Measurements from ENCODE around the gene TGFBR3. TPM values are rescaled to one million over a fixed set of nuclear protein-coding genes. Genes with fewer than 3 reads are reported as not detected.
A peak's percentile ranks its signal among the peaks of the same experiment; 100 is the strongest.

The TGFBR3 gene
- total and polyA plus RNA-seq, 4 donors = 3.6 to 81.5 (median 33.4) TPM

DNA sequence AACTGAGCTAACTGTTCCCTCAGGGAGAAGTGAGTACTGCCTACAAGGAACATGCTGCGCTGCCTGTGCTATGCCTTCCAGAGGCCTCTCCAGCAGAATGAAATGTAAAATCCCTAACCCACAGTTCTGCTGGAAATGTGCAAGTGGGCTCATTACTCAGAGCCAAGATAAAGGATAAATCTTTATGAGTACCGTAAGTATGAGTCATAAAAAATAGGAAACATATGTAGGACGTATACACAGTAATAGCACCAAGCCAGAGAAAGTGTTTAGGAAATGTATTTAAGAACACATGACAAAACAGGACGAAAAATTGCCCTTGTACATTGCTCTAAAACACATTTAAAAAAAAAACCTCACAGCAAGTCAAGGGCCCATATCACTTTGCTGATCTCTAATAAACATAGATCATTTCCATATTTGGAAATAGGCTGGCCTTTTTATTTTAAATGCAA, 104.6 kb downstream of the TGFBR3 start:
- Histone ChIP-seq H3K9me3 (ENCODE audit: control insufficient read depth, low read length) (no peaks in the 10 kb centered on the region), H3K4me1 (ENCODE audit: control insufficient read depth in 1 of 2, insufficient read depth in 2 of 2, low read length in 2 of 2) (peaks cover 3 to 11% of the 10 kb centered on the region in 2 donors), H3K27ac (ENCODE audit: low read depth in 1 of 2, low read length in 2 of 2) (peak overlapping the region in 1 of 2 donors; percentile 84), H3K36me3 (ENCODE audit: control insufficient read depth in 1 of 2, insufficient read depth in 2 of 2, low read length in 1 of 2) (no peaks in the 10 kb centered on the region), H3K4me3 (ENCODE audit: low read length in 2 of 2) (no peak overlapping the region), H3K27me3 (ENCODE audit: control insufficient read depth in 1 of 2, insufficient read depth in 2 of 2, low read length in 1 of 2) (no peaks in the 10 kb centered on the region)
- 13 to 25% methylated on average over 4 of the region's 4 CpGs for WGBS, 2 donors
- DNase-seq (no peak), ATAC-seq (ENCODE audit: low FRiP score) (no peak)
- intact Hi-C loops (cut with DNase I) = loop anchor here in 1 of 2 donors (5.0 kb wide), 2 partner anchors 66 to 89 kb away; no protein-coding TSS in a partner anchor

DNA sequence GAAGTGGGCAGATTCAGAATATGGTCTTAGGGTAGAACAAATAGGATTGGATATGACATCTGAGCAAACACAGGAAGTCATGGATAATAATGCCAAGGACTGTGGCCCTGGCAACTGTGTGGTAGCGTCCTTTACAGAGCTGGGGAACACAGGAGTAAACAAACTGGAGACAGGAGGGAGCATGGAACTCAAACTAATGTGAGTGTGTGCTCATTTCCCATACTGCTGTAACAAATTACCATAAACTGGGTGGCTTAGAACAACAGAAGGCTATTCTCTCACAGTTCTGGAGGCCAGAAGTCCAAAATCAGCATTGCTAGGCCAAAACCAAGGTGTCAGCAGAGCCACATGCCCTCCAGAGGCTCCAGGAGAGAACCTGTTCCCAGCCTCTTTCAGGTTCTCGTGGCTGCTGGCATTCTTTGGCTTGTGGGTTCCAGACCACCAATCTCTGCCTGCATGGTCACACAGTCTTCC, 106.4 kb downstream of the TGFBR3 start:
- Histone ChIP-seq H3K36me3 (ENCODE audit: control insufficient read depth in 1 of 2, insufficient read depth in 2 of 2, low read length in 1 of 2) (no peaks in the 10 kb centered on the region), H3K27ac (ENCODE audit: low read depth in 1 of 2, low read length in 2 of 2) (no peak overlapping the region), H3K27me3 (ENCODE audit: control insufficient read depth in 1 of 2, insufficient read depth in 2 of 2, low read length in 1 of 2) (no peaks in the 10 kb centered on the region), H3K4me3 (ENCODE audit: low read length in 2 of 2) (no peak overlapping the region), H3K4me1 (ENCODE audit: control insufficient read depth in 1 of 2, insufficient read depth in 2 of 2, low read length in 2 of 2) (peaks cover 3 to 4% of the 10 kb centered on the region in 2 donors), H3K9me3 (ENCODE audit: control insufficient read depth, low read length) (no peaks in the 10 kb centered on the region)
- intact Hi-C loops (cut with DNase I) = loop anchor here (5.0 kb wide), 3 partner anchors 37 to 87 kb away; no protein-coding TSS in a partner anchor
- 87 to 91% methylated on average over 2 of the region's 2 CpGs for WGBS, 2 donors
- ATAC-seq (ENCODE audit: low FRiP score) (no peak), DNase-seq (no peak)

- no peaks in the 10 kb centered on the region for H3K27me3 ChIP-seq (ENCODE audit: control insufficient read depth in 1 of 2, insufficient read depth in 2 of 2, low read length in 1 of 2)
- no peak overlapping the region for H3K27ac ChIP-seq (ENCODE audit: low read depth in 1 of 2, low read length in 2 of 2)
- no peaks in the 10 kb centered on the region for H3K36me3 ChIP-seq (ENCODE audit: control insufficient read depth in 1 of 2, insufficient read depth in 2 of 2, low read length in 1 of 2)
- DNase-seq (no peak), ATAC-seq (ENCODE audit: low FRiP score) (no peak)
- H3K9me3 ChIP-seq (ENCODE audit: control insufficient read depth, low read length) = no peaks in the 10 kb centered on the region
- intact Hi-C loops (cut with DNase I) = loop anchor here in 1 of 2 donors (5.0 kb wide), 1 partner anchor 37 kb away; no protein-coding TSS in a partner anchor
- WGBS, 2 donors = 98% methylated on average over 5 of the region's 5 CpGs
- no peak overlapping the region for H3K4me3 ChIP-seq (ENCODE audit: low read length in 2 of 2)
- H3K4me1 ChIP-seq (ENCODE audit: control insufficient read depth in 1 of 2, insufficient read depth in 2 of 2, low read length in 2 of 2) = peaks cover 0 to 3% of the 10 kb centered on the region in 2 donors
These were observed 107.0 kb downstream of the TGFBR3 start for GRCh38 chr1:91778964-91779363.

DNA sequence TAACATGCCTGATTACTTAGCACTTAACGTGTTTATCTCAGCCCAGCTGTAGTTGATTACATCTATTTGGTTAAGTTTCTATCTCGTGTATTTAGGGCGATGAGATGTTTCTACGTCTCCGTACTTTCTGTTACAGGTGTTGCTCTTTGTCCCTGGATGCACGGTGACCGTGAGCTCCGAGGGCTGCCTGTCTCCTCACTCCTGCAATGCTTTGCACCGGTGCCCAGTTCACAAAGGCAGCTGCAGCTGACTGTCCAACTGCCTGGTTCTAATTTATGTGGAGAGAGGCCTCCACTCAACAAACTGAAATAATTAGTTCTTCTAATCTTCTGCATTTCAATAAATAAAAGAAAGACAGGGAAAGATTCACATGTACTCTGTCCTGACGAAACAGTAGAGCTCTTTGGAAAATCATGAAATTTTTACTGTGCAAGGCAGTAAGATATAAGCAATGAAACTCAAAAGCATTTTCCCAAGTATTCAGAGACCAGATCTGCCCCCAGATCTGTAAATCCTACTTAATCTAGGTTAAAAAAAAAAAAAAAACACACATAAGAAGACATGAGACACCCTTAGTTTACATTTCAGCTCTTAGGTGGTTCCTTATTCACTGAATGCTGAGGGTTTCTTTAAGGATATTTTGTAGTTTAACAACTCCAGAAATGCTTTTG, 108.2 kb downstream of the TGFBR3 start:
- Histone ChIP-seq H3K4me1 (ENCODE audit: control insufficient read depth in 1 of 2, insufficient read depth in 2 of 2, low read length in 2 of 2) (peaks cover 0 to 1% of the 10 kb centered on the region in 2 donors), H3K27me3 (ENCODE audit: control insufficient read depth in 1 of 2, insufficient read depth in 2 of 2, low read length in 1 of 2) (no peaks in the 10 kb centered on the region), H3K9me3 (ENCODE audit: control insufficient read depth, low read length) (no peaks in the 10 kb centered on the region), H3K27ac (ENCODE audit: low read depth in 1 of 2, low read length in 2 of 2) (no peak overlapping the region), H3K36me3 (ENCODE audit: control insufficient read depth in 1 of 2, insufficient read depth in 2 of 2, low read length in 1 of 2) (no peaks in the 10 kb centered on the region), H3K4me3 (ENCODE audit: low read length in 2 of 2) (no peak overlapping the region)
- 87 to 93% methylated on average over 10 of the region's 10 CpGs for WGBS, 2 donors
- no peak for ATAC-seq (ENCODE audit: low FRiP score)
- intact Hi-C loops (cut with DNase I) = loop anchor here in 1 of 2 donors (5.0 kb wide), 1 partner anchor 35 kb away; no protein-coding TSS in a partner anchor
- DNase-seq = no peak

- intact Hi-C loops (cut with DNase I) = loop anchor here in 1 of 2 donors (5.0 kb wide), 1 partner anchor 35 kb away; no protein-coding TSS in a partner anchor
- no peaks in the 10 kb centered on the region for H3K36me3 ChIP-seq (ENCODE audit: control insufficient read depth in 1 of 2, insufficient read depth in 2 of 2, low read length in 1 of 2)
- H3K27ac ChIP-seq (ENCODE audit: low read depth in 1 of 2, low read length in 2 of 2) = no peak overlapping the region
- ATAC-seq (ENCODE audit: low FRiP score) = no peak
- H3K9me3 ChIP-seq (ENCODE audit: control insufficient read depth, low read length) = no peaks in the 10 kb centered on the region
- DNase-seq = no peak
- H3K27me3 ChIP-seq (ENCODE audit: control insufficient read depth in 1 of 2, insufficient read depth in 2 of 2, low read length in 1 of 2) = no peaks in the 10 kb centered on the region
- no peaks in the 10 kb centered on the region for H3K4me1 ChIP-seq (ENCODE audit: control insufficient read depth in 1 of 2, insufficient read depth in 2 of 2, low read length in 2 of 2)
- no peak overlapping the region for H3K4me3 ChIP-seq (ENCODE audit: low read length in 2 of 2)
- WGBS, 2 donors = 63 to 73% methylated on average over 1 of the region's 1 CpG
These were observed 108.8 kb downstream of the TGFBR3 start for GRCh38 chr1:91777196-91777595.

GRCh38 chr1:91776068-91776794, 109.7 kb downstream of the TGFBR3 start:
- intact Hi-C loops (cut with DNase I) = loop anchor here in 1 of 2 donors (5.0 kb wide), 1 partner anchor 34 kb away; no protein-coding TSS in a partner anchor
- Histone ChIP-seq H3K4me3 (ENCODE audit: low read length in 2 of 2) (no peak overlapping the region), H3K27ac (ENCODE audit: low read depth in 1 of 2, low read length in 2 of 2) (no peak overlapping the region), H3K9me3 (ENCODE audit: control insufficient read depth, low read length) (no peaks in the 10 kb centered on the region), H3K4me1 (ENCODE audit: control insufficient read depth in 1 of 2, insufficient read depth in 2 of 2, low read length in 2 of 2) (no peaks in the 10 kb centered on the region), H3K27me3 (ENCODE audit: control insufficient read depth in 1 of 2, insufficient read depth in 2 of 2, low read length in 1 of 2) (no peaks in the 10 kb centered on the region), H3K36me3 (ENCODE audit: control insufficient read depth in 1 of 2, insufficient read depth in 2 of 2, low read length in 1 of 2) (no peaks in the 10 kb centered on the region)
- DNase-seq (no peak), ATAC-seq (ENCODE audit: low FRiP score) (no peak)
- WGBS, 2 donors = 45 to 57% methylated on average over 3 of the region's 3 CpGs

DNA sequence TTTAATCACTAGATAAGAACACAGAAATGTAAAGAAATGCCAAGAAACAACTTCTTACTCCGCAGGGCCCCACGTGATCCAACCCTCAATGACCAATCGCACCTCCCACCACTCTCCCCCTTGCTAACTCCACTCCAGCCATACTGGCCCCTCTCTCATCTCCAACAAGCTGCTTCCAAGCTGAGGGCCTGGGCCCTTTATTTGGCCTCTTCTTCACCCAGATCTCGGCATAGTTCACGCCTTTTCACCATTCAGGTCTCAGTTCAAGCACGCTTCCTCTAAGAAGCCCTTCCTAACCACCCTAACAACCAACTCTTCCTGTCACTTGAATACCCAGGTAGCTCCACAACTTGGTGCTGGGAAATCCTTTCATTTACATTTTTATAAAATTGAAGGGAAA, 110.7 kb downstream of the TGFBR3 start:
- Histone ChIP-seq H3K27ac (ENCODE audit: low read depth in 1 of 2, low read length in 2 of 2) (no peak overlapping the region), H3K9me3 (ENCODE audit: control insufficient read depth, low read length) (no peaks in the 10 kb centered on the region), H3K36me3 (ENCODE audit: control insufficient read depth in 1 of 2, insufficient read depth in 2 of 2, low read length in 1 of 2) (no peaks in the 10 kb centered on the region), H3K4me1 (ENCODE audit: control insufficient read depth in 1 of 2, insufficient read depth in 2 of 2, low read length in 2 of 2) (peaks cover 0 to 2% of the 10 kb centered on the region in 2 donors), H3K27me3 (ENCODE audit: control insufficient read depth in 1 of 2, insufficient read depth in 2 of 2, low read length in 1 of 2) (no peaks in the 10 kb centered on the region), H3K4me3 (ENCODE audit: low read length in 2 of 2) (no peak overlapping the region)
- ATAC-seq (ENCODE audit: low FRiP score) (no peak), DNase-seq (no peak)
- 97% methylated on average over 6 of the region's 6 CpGs for WGBS, 2 donors
- intact Hi-C loops (cut with DNase I) = loop anchor here in 1 of 2 donors (5.0 kb wide), 1 partner anchor 33 kb away; no protein-coding TSS in a partner anchor

- ATAC-seq (ENCODE audit: low FRiP score) = no peak
These were observed 111.3 kb downstream of the TGFBR3 start for GRCh38 chr1:91774520-91775203.

More at GRCh38 chr1:91774520-91775203, 111.3 kb downstream of the TGFBR3 start:
- Histone ChIP-seq H3K27me3 (ENCODE audit: control insufficient read depth in 1 of 2, insufficient read depth in 2 of 2, low read length in 1 of 2) (no peaks in the 10 kb centered on the region), H3K27ac (ENCODE audit: low read depth in 1 of 2, low read length in 2 of 2) (no peak overlapping the region), H3K36me3 (ENCODE audit: control insufficient read depth in 1 of 2, insufficient read depth in 2 of 2, low read length in 1 of 2) (no peaks in the 10 kb centered on the region), H3K4me1 (ENCODE audit: control insufficient read depth in 1 of 2, insufficient read depth in 2 of 2, low read length in 2 of 2) (peaks cover 0 to 5% of the 10 kb centered on the region in 2 donors), H3K4me3 (ENCODE audit: low read length in 2 of 2) (no peak overlapping the region), H3K9me3 (ENCODE audit: control insufficient read depth, low read length) (no peaks in the 10 kb centered on the region)
- WGBS, 2 donors = 83% methylated on average over 7 of the region's 7 CpGs
- no peak for DNase-seq
- intact Hi-C loops (cut with DNase I) = loop anchor here in 1 of 2 donors (5.0 kb wide), 1 partner anchor 32 kb away; no protein-coding TSS in a partner anchor

All from aorta (tissue), 5 donors.